ENCODE data around the gene TBC1D9.

TBC1D9 gene

GRCh38 chr4:140706665-140707064 lies 49.5 kb downstream of the TBC1D9 start:
- ATAC-seq (ENCODE audit: low read depth), result no peak
- TF ChIP-seq CTCF (IDR thresholded peaks at IDR 0.05; ENCODE audit: poor library complexity, severe bottlenecking), result no peak
- no peaks in the 10 kb centered on the region for H3K9me3 ChIP-seq (ENCODE audit: severe bottlenecking)

GRCh38 chr4:140706276-140706625 lies 49.9 kb downstream of the TBC1D9 start:
- H3K4me3 ChIP-seq (ENCODE audit: severe bottlenecking), result no peak overlapping the region
- peaks cover 16% of the 10 kb centered on the region for H3K4me1 ChIP-seq (ENCODE audit: insufficient read depth, poor library complexity, severe bottlenecking)
- no peak for TF ChIP-seq CTCF (IDR thresholded peaks at IDR 0.05; ENCODE audit: poor library complexity, severe bottlenecking)
- H3K9me3 ChIP-seq (ENCODE audit: severe bottlenecking), result no peaks in the 10 kb centered on the region
- no peak overlapping the region for H3K27ac ChIP-seq (ENCODE audit: poor library complexity, severe bottlenecking)
- ATAC-seq (ENCODE audit: low read depth) (no peak), DNase-seq (ENCODE audit: low spot score) (no peak)
- no peaks in the 10 kb centered on the region for H3K27me3 ChIP-seq (ENCODE audit: insufficient read depth, poor library complexity, severe bottlenecking)
- H3K36me3 ChIP-seq (ENCODE audit: low read depth), result no peaks in the 10 kb centered on the region; the same call in 1 of the 2 replicates

More at GRCh38 chr4:140706665-140707064, 49.5 kb downstream of the TBC1D9 start:
- Histone ChIP-seq H3K36me3 (ENCODE audit: low read depth) (no peaks in the 10 kb centered on the region), H3K4me3 (ENCODE audit: severe bottlenecking) (no peak overlapping the region), H3K4me1 (ENCODE audit: insufficient read depth, poor library complexity, severe bottlenecking) (peaks cover 16% of the 10 kb centered on the region), H3K27ac (ENCODE audit: poor library complexity, severe bottlenecking) (no peak overlapping the region), H3K27me3 (ENCODE audit: insufficient read depth, poor library complexity, severe bottlenecking) (no peaks in the 10 kb centered on the region)
- DNase-seq (ENCODE audit: low spot score), result no peak

- ATAC-seq (ENCODE audit: low read depth) (no peak), DNase-seq (ENCODE audit: low spot score) (no peak)
- Histone ChIP-seq H3K4me1 (ENCODE audit: insufficient read depth, poor library complexity, severe bottlenecking) (peaks cover 16% of the 10 kb centered on the region), H3K27ac (ENCODE audit: poor library complexity, severe bottlenecking) (no peak overlapping the region), H3K27me3 (ENCODE audit: insufficient read depth, poor library complexity, severe bottlenecking) (no peaks in the 10 kb centered on the region), H3K4me3 (ENCODE audit: severe bottlenecking) (no peak overlapping the region), H3K9me3 (ENCODE audit: severe bottlenecking) (no peaks in the 10 kb centered on the region), H3K36me3 (ENCODE audit: low read depth) (no peaks in the 10 kb centered on the region; the same call in 1 of the 2 replicates)
- TF ChIP-seq CTCF (IDR thresholded peaks at IDR 0.05; ENCODE audit: poor library complexity, severe bottlenecking), result no peak
Observed at GRCh38 chr4:140705625-140706275, 50.4 kb downstream of the TBC1D9 start.

- no peak for TF ChIP-seq CTCF (IDR thresholded peaks at IDR 0.05; ENCODE audit: poor library complexity, severe bottlenecking)
- H3K4me3 ChIP-seq (ENCODE audit: severe bottlenecking), result no peak overlapping the region
- no peaks in the 10 kb centered on the region for H3K9me3 ChIP-seq (ENCODE audit: severe bottlenecking)
- no peaks in the 10 kb centered on the region; the same call in 1 of the 2 replicates for H3K36me3 ChIP-seq (ENCODE audit: low read depth)
- ATAC-seq (ENCODE audit: low read depth) (no peak), DNase-seq (ENCODE audit: low spot score) (no peak)
- H3K27ac ChIP-seq (ENCODE audit: poor library complexity, severe bottlenecking), result no peak overlapping the region
- H3K4me1 ChIP-seq (ENCODE audit: insufficient read depth, poor library complexity, severe bottlenecking), result peaks cover 16% of the 10 kb centered on the region
- H3K27me3 ChIP-seq (ENCODE audit: insufficient read depth, poor library complexity, severe bottlenecking), result no peaks in the 10 kb centered on the region
Observed at GRCh38 chr4:140704964-140705363, 51.2 kb downstream of the TBC1D9 start.

GRCh38 chr4:140704392-140704960 lies 51.7 kb downstream of the TBC1D9 start:
- no peak for ATAC-seq (ENCODE audit: low read depth)
- Histone ChIP-seq H3K27ac (ENCODE audit: poor library complexity, severe bottlenecking) (no peak overlapping the region), H3K4me1 (ENCODE audit: insufficient read depth, poor library complexity, severe bottlenecking) (peaks cover 16% of the 10 kb centered on the region), H3K4me3 (ENCODE audit: severe bottlenecking) (no peak overlapping the region), H3K9me3 (ENCODE audit: severe bottlenecking) (no peaks in the 10 kb centered on the region), H3K27me3 (ENCODE audit: insufficient read depth, poor library complexity, severe bottlenecking) (no peaks in the 10 kb centered on the region), H3K36me3 (ENCODE audit: low read depth) (peaks cover 1% of the 10 kb centered on the region; the same call in 1 of the 2 replicates)
- DNase-seq (ENCODE audit: low spot score), result no peak
- no peak for TF ChIP-seq CTCF (IDR thresholded peaks at IDR 0.05; ENCODE audit: poor library complexity, severe bottlenecking)

All from RWPE2 (cell line).